Lower leg skin (tissue), 3 donors: ENCODE results near the gene CLDN3.

Source experiments
- POLR2A ChIP-seq, 2 donors: fragments of 450-650 bp; IDR thresholded peaks; one replicate each; pipeline ENCODE4 v1.6.1; 2016 to 2017; ENCODE audit warnings: antibody characterized with exemption in 2 of 2, mild to moderate bottlenecking in 1 of 2, moderate library complexity in 1 of 2
- TF ChIP-seq, protein P1 (sequence below), 3 donors: fragments of 450-650 bp; IDR thresholded peaks; one replicate each; pipeline ENCODE4 v1.5.1; 2016; ENCODE audit warnings: antibody characterized with exemption in 3 of 3, mild to moderate bottlenecking in 3 of 3, moderate library complexity in 2 of 3

DNA sequence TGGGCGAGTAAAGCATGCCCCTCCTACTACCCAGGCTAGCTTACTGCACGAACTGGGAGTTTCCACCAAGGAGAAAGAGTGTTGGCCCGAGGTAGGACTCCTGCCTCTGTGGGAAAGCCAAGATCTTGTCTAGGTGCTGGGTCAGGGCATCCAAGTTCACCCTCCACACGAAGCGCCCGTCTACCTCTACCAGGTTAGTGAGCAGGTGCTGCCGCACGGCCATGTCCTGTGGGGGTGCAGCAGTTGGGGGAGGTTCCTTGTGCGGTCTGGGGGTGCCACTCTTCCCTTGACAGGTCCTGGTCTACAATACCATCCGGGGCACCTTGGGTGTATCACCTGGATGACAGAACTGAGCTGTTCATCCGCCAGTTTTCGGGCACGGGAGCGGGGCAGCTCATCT is 33.2 kb downstream of the CLDN3 start:
- TF ChIP-seq, protein P1, sequence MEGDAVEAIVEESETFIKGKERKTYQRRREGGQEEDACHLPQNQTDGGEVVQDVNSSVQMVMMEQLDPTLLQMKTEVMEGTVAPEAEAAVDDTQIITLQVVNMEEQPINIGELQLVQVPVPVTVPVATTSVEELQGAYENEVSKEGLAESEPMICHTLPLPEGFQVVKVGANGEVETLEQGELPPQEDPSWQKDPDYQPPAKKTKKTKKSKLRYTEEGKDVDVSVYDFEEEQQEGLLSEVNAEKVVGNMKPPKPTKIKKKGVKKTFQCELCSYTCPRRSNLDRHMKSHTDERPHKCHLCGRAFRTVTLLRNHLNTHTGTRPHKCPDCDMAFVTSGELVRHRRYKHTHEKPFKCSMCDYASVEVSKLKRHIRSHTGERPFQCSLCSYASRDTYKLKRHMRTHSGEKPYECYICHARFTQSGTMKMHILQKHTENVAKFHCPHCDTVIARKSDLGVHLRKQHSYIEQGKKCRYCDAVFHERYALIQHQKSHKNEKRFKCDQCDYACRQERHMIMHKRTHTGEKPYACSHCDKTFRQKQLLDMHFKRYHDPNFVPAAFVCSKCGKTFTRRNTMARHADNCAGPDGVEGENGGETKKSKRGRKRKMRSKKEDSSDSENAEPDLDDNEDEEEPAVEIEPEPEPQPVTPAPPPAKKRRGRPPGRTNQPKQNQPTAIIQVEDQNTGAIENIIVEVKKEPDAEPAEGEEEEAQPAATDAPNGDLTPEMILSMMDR (IDR thresholded peaks at IDR 0.05), result no peak
- TF ChIP-seq POLR2A (IDR thresholded peaks at IDR 0.05), result no peak
